Epithelial cell of proximal tubule (primary cell): ENCODE data around the gene GRID1. TPM values are rescaled to one million over a fixed set of nuclear protein-coding genes. Genes with fewer than 3 reads are reported as not detected.

Experiments
- DNase-seq: peaks from one replicate; pipeline ENCODE4 v3.0.0-alpha.2; 2011; ENCODE audit warnings: low read depth
- H3K4me3 ChIP-seq: 2 replicates; pipeline ENCODE4 v1.5.1; 2011; ENCODE audit warnings: low read depth, mild to moderate bottlenecking, low read length
- CTCF ChIP-seq: conservative IDR thresholded peaks from 2 replicates; pipeline ENCODE4 v1.5.1; 2012; ENCODE audit warnings: low read depth, mild to moderate bottlenecking, low read length
- total RNA-seq: library from RNA; depleted of rRNA; stranded (reverse); fragments of >200 nt; gene quantifications from 2 replicates; pipeline ENCODE4 v1.2.3, GENCODE V29; 2015

Gene GRID1
- total RNA-seq, 1 donor from 2014 or later = 0.52 TPM

GRCh38 chr10:86199041-86199440 lies 167.6 kb downstream of the GRID1 start:
- TF ChIP-seq CTCF = no peak
- no peak for DNase-seq
- H3K4me3 ChIP-seq = no peak overlapping the region

GRCh38 chr10:86198271-86198670 lies 168.3 kb downstream of the GRID1 start:
- no peak for DNase-seq
- no peak overlapping the region for H3K4me3 ChIP-seq
- TF ChIP-seq CTCF = no peak

GRCh38 chr10:86197166-86197790 lies 169.3 kb downstream of the GRID1 start:
- TF ChIP-seq CTCF = no peak

GRCh38 chr10:86195521-86196157 lies 171.0 kb downstream of the GRID1 start:
- DNase-seq = no peak
- no peak for TF ChIP-seq CTCF
- no peak overlapping the region for H3K4me3 ChIP-seq

More at GRCh38 chr10:86197166-86197790, 169.3 kb downstream of the GRID1 start:
- DNase-seq = no peak
- H3K4me3 ChIP-seq = no peak overlapping the region

GRCh38 chr10:86194684-86195083 lies 171.9 kb downstream of the GRID1 start:
- no peak for TF ChIP-seq CTCF
- DNase-seq = no peak
- H3K4me3 ChIP-seq = no peak overlapping the region

GRCh38 chr10:86193841-86194240 lies 172.8 kb downstream of the GRID1 start:
- H3K4me3 ChIP-seq = no peak overlapping the region
- DNase-seq = no peak
- TF ChIP-seq CTCF = no peak

GRCh38 chr10:86192691-86193090 lies 173.9 kb downstream of the GRID1 start:
- DNase-seq = no peak
- no peak overlapping the region for H3K4me3 ChIP-seq
- TF ChIP-seq CTCF = no peak
